Measurements from ENCODE around the gene PPP1R1C.

PPP1R1C gene

GRCh38 chr2:182066400-182067087 is 80.9 kb downstream of the PPP1R1C start:
- no peak for DNase-seq

GRCh38 chr2:182067393-182067792 is 81.7 kb downstream of the PPP1R1C start:
- DNase-seq, result no peak

- DNase-seq, result no peak
Measured at GRCh38 chr2:182068811-182069210, 83.2 kb downstream of the PPP1R1C start.

- no peak for DNase-seq
Measured at GRCh38 chr2:182069416-182069815, 83.8 kb downstream of the PPP1R1C start.

- DNase-seq, result no peak
Measured at GRCh38 chr2:182069908-182070307, 84.3 kb downstream of the PPP1R1C start.

GRCh38 chr2:182070736-182071135 is 85.1 kb downstream of the PPP1R1C start:
- no peak for DNase-seq

GRCh38 chr2:182072861-182073260 is 87.2 kb downstream of the PPP1R1C start:
- no peak for DNase-seq

GRCh38 chr2:182073613-182074012 is 88.0 kb downstream of the PPP1R1C start:
- no peak for DNase-seq

GRCh38 chr2:182077023-182077422 is 91.4 kb downstream of the PPP1R1C start:
- no peak for DNase-seq

GRCh38 chr2:182077448-182078142 is 91.9 kb downstream of the PPP1R1C start:
- peak; percentile 78 for DNase-seq

- no peak for DNase-seq
Measured at GRCh38 chr2:182078988-182079602, 93.4 kb downstream of the PPP1R1C start.

- DNase-seq, result no peak
Measured at GRCh38 chr2:182080493-182080892, 94.8 kb downstream of the PPP1R1C start.

- no peak for DNase-seq
Measured at GRCh38 chr2:182081602-182082260, 96.1 kb downstream of the PPP1R1C start.

GRCh38 chr2:182088681-182089320 is 103.1 kb downstream of the PPP1R1C start:
- no peak for DNase-seq

GRCh38 chr2:182090486-182090885 is 104.8 kb downstream of the PPP1R1C start:
- DNase-seq, result no peak

- no peak for DNase-seq
Measured at GRCh38 chr2:182097571-182098164, 112.0 kb downstream of the PPP1R1C start.

GRCh38 chr2:182098648-182099047 is 113.0 kb downstream of the PPP1R1C start:
- DNase-seq, result no peak

- no peak for DNase-seq
Measured at GRCh38 chr2:182101263-182101662, 115.6 kb downstream of the PPP1R1C start.

GRCh38 chr2:182103526-182103925 is 117.9 kb downstream of the PPP1R1C start:
- no peak for DNase-seq

GRCh38 chr2:182110347-182110746 is 124.7 kb downstream of the PPP1R1C start:
- DNase-seq, result no peak

GRCh38 chr2:182113334-182113733 is 127.7 kb downstream of the PPP1R1C start:
- DNase-seq, result no peak

GRCh38 chr2:182115258-182115657 is 129.6 kb downstream of the PPP1R1C start:
- no peak for DNase-seq

GRCh38 chr2:182116774-182117173 is 131.1 kb downstream of the PPP1R1C start:
- DNase-seq, result no peak
